Brain microvascular endothelial cell (primary cell): ENCODE measurements around the gene PTGER1.
"Not testable (repeated sequence)": the region's sequence is repeated elsewhere in the genome, so short reads cannot be mapped to it uniquely, and the experiment has no call there.

Experiments
- DNase-seq: peaks from one replicate; pipeline ENCODE4 v3.0.0-alpha.2; 2020
- H3K27ac ChIP-seq: fragments of 250-450 bp; sonication (Bioruptor Pico); 2 replicates; pipeline ENCODE4 v1.5.1; 2020; ENCODE audit warnings: mild to moderate bottlenecking, moderate library complexity
- H3K27me3 ChIP-seq: fragments of 250-450 bp; sonication (Bioruptor Pico); replicated peaks from 2 replicates; pipeline ENCODE4 v1.5.1; 2020; ENCODE audit warnings: mild to moderate bottlenecking
- H3K36me3 ChIP-seq: fragments of 250-450 bp; sonication (Bioruptor Pico); replicated peaks from 2 replicates; pipeline ENCODE4 v1.5.1; 2020; ENCODE audit warnings: mild to moderate bottlenecking
- H3K4me3 ChIP-seq: 2 replicates; pipeline ENCODE4 v1.5.1; 2011; ENCODE audit warnings: low read depth, mild to moderate bottlenecking, control low read depth, low read length, moderate library complexity
- CTCF ChIP-seq: IDR thresholded peaks from 2 replicates; pipeline ENCODE4 v1.5.1; 2011; ENCODE audit warnings: low read depth, mild to moderate bottlenecking, moderate library complexity, low read length, control low read depth, inconsistent platforms; ENCODE audit errors: missing control alignments
- in situ Hi-C: cut with HindIII; loops from 2 replicates; pipeline ENCODE4 v1.10.0; 2017; ENCODE audit warnings: low sequenced_read_pairs, low pct_ligation_motif_present

PTGER1 gene

GRCh38 chr19:14467391-14467790 is 7.8 kb downstream of the PTGER1 start:
- in situ Hi-C loops: no loop called here
- H3K36me3 ChIP-seq: peaks cover 61% of the 10 kb centered on the region
- no peak overlapping the region for H3K4me3 ChIP-seq
- no peaks in the 10 kb centered on the region for H3K27me3 ChIP-seq
- no peak for TF ChIP-seq CTCF
- no peak for DNase-seq
- no peak overlapping the region for H3K27ac ChIP-seq

GRCh38 chr19:14463747-14464146 is 11.4 kb downstream of the PTGER1 start:
- in situ Hi-C loops: no loop called here

GRCh38 chr19:14462401-14462800 is 12.8 kb downstream of the PTGER1 start:
- H3K4me3 ChIP-seq, in situ Hi-C loops, H3K27ac ChIP-seq, H3K27me3 ChIP-seq, DNase-seq: not testable (repeated sequence)
- peaks cover 43% of the 10 kb centered on the region for H3K36me3 ChIP-seq

More at GRCh38 chr19:14463747-14464146, 11.4 kb downstream of the PTGER1 start:
- Histone ChIP-seq H3K36me3 (peaks cover 47% of the 10 kb centered on the region), H3K27ac (no peak overlapping the region), H3K27me3 (no peaks in the 10 kb centered on the region), H3K4me3 (no peak overlapping the region)
- no peak for TF ChIP-seq CTCF
- DNase-seq: no peak

- H3K27me3 ChIP-seq: no peaks in the 10 kb centered on the region
- no peak for TF ChIP-seq CTCF
- H3K27ac ChIP-seq: no peak overlapping the region
- DNase-seq: no peak
- in situ Hi-C loops: no loop called here
- peaks cover 37% of the 10 kb centered on the region for H3K36me3 ChIP-seq
- H3K4me3 ChIP-seq: no peak overlapping the region
Measured at GRCh38 chr19:14460935-14461334, 14.2 kb downstream of the PTGER1 start.

GRCh38 chr19:14459703-14460102 is 15.5 kb downstream of the PTGER1 start:
- TF ChIP-seq CTCF: no peak
- no peak overlapping the region for H3K27ac ChIP-seq
- no peak for DNase-seq

GRCh38 chr19:14452303-14452702 is 22.9 kb downstream of the PTGER1 start:
- H3K4me3 ChIP-seq, H3K27ac ChIP-seq, in situ Hi-C loops, DNase-seq, H3K27me3 ChIP-seq: not testable (repeated sequence)
- H3K36me3 ChIP-seq: peaks cover 52% of the 10 kb centered on the region

More at GRCh38 chr19:14459703-14460102, 15.5 kb downstream of the PTGER1 start:
- in situ Hi-C loops: no loop called here
- Histone ChIP-seq H3K4me3 (no peak overlapping the region), H3K36me3 (peaks cover 36% of the 10 kb centered on the region), H3K27me3 (no peaks in the 10 kb centered on the region)

- DNase-seq: no peak
- H3K4me3 ChIP-seq: no peak overlapping the region
- H3K27me3 ChIP-seq: no peaks in the 10 kb centered on the region
- in situ Hi-C loops: no loop called here
- H3K36me3 ChIP-seq: peaks cover 67% of the 10 kb centered on the region
- no peak overlapping the region for H3K27ac ChIP-seq
- no peak for TF ChIP-seq CTCF
Measured at GRCh38 chr19:14450876-14451275, 24.3 kb downstream of the PTGER1 start.
